ENCODE data around the gene KLF9.

GRCh38 chr9:70428781-70429180 is 14.3 kb upstream of the KLF9 start:
- TF ChIP-seq CTCF (IDR thresholded peaks at IDR 0.05; ENCODE audit: insufficient read depth, low read length, poor library complexity, severe bottlenecking): no peak
- no peak for TF ChIP-seq EZH2phosphoT487 (conservative IDR thresholded peaks at IDR 0.05; ENCODE audit: low read length)

Data from SU-DHL-6 (cell line).